NCI-H446 treated with DMSO at 0.1 percent for 48 hours (cell line): ENCODE data around the gene OR5B21.

ENCODE experiments used
- DNase-seq: peaks from one replicate; lab custom pipeline; 2025; lab: John Stamatoyannopoulos, UW

Gene OR5B21

DNA sequence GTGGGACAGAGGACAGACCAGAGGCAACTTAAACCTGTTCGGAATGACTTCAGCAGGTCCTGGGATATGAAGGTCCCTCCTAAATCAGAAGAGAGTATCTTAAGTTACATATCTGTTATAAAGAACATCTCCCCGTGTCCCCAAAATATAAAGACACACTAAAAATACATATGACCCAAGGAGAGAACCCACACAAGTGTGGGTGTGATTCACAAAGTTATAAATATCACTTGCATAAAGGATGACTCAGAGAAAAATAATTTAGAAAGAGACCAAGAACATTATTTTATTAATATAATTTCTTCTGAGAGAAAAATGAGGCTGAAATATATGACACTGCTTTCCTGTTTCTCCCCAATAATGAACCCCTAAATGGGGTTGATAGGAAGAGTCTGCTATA is 14.2 kb downstream of the OR5B21 start:
- no peak for DNase-seq

DNA sequence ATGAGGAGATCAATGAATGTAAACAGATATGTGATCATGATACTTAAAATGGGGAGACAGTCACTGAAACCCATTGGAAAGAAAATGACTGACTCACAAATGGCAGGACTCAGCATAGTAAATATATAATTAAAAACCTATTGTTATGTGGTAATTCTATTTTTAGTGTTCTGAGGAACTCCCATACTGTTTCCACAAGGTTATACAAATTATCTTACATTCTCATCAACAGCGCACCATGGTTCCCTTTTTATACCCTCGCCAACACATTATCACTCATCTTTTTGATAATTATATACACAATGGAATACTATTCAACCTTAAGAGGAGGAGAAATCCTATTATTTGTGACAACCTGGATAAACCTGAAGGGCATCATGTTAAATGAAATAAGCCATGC is 17.1 kb downstream of the OR5B21 start:
- no peak for DNase-seq

DNA sequence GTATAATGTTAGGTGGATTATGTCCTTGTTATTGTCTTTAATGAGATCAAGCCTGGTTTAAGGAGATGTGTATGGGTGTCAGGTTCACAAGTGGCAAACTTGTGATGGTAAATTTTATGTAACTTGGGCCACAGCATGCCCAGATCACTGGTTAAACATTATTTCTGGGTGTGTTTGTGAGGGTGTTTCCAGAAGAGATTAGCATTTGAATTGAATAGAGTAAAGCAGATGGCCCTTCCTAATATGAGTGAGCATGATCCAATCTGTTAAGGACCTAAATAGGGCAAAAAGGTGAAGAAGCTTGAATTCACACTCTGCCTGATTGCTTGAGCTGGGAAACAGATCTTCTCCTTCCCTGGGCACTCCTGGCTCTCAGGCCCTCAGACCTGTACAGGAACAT is 20.7 kb downstream of the OR5B21 start:
- no peak for DNase-seq

DNA sequence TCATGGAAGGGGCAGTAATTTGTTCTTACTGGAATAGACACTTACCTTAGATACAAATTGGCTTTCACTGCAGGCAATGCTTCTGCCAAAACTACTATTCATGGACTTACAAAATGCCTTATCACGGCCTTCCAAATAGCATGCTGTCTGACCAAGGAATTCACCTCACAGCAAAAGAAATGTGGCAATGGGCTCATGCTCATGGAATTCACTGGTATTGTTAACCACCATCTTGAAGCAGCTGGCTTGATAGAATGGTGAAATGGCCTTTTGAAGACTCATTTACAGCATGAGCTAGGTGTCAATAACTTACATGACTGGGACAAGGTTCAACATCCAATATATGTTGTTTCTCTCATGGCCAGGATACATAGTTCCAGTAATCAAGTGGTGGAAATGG is 21.9 kb downstream of the OR5B21 start:
- DNase-seq: no peak

DNA sequence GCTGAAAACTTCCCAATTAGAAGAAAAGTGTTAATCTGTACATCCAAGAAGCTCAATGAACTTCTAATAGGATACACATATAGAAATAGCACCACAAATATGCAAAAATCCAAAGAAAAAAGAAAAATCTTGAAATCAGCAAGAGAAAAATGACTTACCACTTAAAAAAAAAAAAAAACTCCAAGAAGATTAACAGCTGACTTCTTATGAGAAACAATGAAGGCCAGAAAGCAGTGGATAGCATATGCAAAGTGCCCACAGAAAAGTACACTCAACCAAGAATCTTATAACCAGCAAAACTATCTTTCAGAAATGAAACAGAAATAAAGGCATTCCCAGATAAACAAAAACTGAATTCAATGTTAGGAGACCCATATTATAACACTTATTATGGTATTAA is 36.0 kb downstream of the OR5B21 start:
- DNase-seq: no peak

DNA sequence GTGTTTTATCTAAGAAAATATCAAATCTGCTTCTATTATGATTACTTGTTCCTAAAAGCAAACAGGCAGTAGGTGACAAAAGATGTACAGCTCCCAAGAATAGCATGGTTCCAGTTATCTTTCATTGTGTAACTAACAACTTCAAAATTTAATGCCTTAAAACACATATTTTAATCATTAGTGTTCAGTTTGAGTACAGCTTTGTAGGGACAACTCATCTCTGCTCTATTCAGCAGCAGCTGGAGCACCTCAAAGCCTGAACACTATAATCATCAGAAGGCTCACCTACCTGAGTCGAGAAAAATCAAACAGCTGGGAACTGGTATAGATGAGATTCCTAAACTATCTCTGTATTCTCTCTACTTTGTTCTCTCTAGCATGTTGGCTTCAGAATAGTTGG is 41.6 kb downstream of the OR5B21 start:
- DNase-seq: no peak

DNA sequence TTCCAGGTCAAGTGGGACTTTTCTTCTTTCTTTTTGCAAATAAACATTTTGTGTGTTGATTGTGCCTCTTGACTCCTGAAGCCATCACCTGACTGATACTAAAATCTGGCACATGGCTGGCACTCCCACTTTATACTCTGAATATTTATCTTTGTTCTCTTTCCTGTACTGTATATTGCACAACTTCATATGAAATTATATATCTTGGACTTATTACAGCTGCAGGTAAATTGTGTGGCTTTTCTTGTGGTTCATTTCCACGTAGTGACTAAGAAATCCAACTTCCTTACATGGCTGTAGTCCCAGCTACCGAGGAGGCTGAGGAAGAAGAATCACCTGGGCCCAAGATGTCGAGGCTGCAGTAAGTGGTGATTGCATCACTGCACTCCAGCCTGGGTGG is 42.2 kb downstream of the OR5B21 start:
- no peak for DNase-seq
